ENCODE measurements around the gene TRIM32.

- TF ChIP-seq, protein P1, sequence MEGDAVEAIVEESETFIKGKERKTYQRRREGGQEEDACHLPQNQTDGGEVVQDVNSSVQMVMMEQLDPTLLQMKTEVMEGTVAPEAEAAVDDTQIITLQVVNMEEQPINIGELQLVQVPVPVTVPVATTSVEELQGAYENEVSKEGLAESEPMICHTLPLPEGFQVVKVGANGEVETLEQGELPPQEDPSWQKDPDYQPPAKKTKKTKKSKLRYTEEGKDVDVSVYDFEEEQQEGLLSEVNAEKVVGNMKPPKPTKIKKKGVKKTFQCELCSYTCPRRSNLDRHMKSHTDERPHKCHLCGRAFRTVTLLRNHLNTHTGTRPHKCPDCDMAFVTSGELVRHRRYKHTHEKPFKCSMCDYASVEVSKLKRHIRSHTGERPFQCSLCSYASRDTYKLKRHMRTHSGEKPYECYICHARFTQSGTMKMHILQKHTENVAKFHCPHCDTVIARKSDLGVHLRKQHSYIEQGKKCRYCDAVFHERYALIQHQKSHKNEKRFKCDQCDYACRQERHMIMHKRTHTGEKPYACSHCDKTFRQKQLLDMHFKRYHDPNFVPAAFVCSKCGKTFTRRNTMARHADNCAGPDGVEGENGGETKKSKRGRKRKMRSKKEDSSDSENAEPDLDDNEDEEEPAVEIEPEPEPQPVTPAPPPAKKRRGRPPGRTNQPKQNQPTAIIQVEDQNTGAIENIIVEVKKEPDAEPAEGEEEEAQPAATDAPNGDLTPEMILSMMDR (IDR thresholded peaks at IDR 0.05), result no peak
- no peak for TF ChIP-seq POLR2A (IDR thresholded peaks at IDR 0.05)
These were observed 62.7 kb downstream of the TRIM32 start for GRCh38 chr9:116749772-116750171.
